Fibroblast of villous mesenchyme (primary cell): ENCODE data around the gene TMEM39B. TPM values are rescaled to one million over a fixed set of nuclear protein-coding genes. Genes with fewer than 3 reads are reported as not detected.

Experiments used
- DNase-seq: peaks from one replicate; pipeline ENCODE4 v3.0.0-alpha.2; 2010; ENCODE audit warnings: low read depth
- H3K4me3 ChIP-seq: 2 replicates; pipeline ENCODE4 v1.5.1; 2011; ENCODE audit warnings: low read depth, mild to moderate bottlenecking, low read length
- CTCF ChIP-seq: IDR thresholded peaks from 2 replicates; pipeline ENCODE4 v1.5.1; 2012; ENCODE audit warnings: low read depth, mild to moderate bottlenecking, low read length; ENCODE audit not compliant: insufficient read depth
- total RNA-seq: library from RNA; depleted of rRNA; stranded (reverse); fragments of >200 nt; gene quantifications from 2 replicates; pipeline ENCODE4 v1.2.3, GENCODE V29; 2012

Gene TMEM39B
- total RNA-seq, 1 donor, result 5.6 TPM

DNA sequence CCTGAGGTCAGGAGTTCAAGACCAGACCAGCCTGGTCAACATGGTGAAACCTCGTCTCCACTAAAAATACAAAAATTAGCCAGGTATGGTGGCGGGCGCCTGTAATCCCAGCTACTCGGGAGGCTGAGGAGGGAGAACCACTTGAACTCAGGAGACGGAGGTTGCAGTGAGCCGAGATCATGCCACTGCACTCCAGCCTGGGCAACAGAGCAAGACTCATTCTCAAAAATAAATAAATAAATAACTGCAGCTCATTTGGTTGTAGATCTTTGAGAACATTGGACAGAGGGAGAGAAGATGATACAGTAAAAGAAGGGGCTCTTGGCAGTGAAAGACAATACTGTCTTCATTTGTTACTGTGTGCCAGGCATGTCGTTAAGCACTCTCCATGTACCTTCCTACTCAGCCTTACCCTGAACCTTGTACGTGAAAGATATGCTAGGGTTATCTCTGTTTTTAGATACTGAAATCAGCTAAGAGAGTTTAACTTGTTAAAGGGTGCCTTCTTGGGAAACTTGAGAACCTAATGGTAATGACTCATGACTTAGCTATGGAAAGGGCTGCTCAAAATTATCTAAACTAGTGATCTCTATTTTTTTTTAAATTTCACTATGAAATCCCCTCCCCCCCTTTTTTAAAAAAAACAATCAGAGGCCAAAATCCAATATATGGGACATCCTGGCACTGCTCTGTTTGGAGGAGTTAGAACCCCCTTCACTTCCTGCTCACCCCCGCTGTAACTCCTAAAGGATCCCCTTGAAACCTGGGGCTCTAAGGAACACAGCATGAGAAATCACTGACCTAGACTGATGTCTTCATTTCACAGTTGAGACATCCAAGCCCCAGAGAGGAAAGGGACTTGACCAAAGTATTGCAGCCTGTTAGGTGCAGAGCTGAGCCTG, 28.3 kb downstream of the TMEM39B start:
- no peak overlapping the region for H3K4me3 ChIP-seq
- peak; percentile 78 for DNase-seq
- TF ChIP-seq CTCF, result no peak

GRCh38 chr1:32104127-32104526, 31.4 kb downstream of the TMEM39B start:
- no peak for DNase-seq
- no peak for TF ChIP-seq CTCF
- H3K4me3 ChIP-seq, result no peak overlapping the region

DNA sequence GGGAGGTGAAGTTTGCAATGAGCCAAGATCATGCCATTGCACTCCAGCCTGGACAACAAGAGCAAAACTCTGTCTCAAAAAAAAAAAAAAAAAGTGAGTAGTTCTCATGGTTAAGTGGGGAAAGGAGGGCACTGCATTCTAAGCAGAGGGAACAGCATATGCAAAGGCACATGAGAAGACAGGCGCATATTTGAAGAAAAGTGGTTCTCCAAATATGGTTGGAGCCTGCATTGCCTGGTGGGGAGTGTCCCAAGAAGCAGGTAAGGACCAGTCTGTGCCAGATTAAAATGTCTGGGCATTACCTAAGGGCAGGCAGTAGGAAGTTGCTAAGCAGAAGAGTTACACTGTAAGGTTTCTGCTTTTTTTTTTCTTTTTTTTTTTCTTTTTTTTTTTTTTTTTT, 32.6 kb downstream of the TMEM39B start:
- TF ChIP-seq CTCF, result no peak
- H3K4me3 ChIP-seq, result no peak overlapping the region
- DNase-seq, result no peak

DNA sequence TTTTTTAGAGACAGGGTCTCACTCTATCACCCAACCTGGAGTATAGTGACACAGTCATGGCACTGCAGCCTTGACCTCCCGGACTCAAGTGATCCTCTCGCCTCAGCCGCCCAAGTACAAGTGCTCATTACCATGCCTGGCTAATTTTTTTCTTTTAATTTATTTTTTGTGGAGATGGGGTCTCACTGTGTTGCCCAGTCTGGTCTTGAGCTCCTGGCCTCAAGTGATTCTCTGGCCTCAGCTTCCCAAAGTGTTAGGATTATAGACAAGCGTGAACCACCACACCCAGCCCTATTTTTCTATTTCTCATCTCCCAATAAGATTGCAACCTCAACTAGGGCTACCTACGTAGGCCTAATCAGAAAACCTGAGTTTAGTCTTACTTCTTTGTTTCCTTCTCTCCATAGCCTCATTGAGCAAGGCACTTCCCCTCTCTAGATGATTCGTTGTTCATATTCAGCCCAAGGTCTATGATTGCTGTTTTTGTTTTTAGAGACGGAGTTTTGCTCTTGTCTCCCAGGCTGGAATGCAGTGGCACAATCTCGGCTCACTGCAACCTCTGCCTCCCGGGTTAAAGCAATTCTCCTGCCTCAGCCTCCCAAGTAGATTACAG, 34.0 kb downstream of the TMEM39B start:
- no peak overlapping the region for H3K4me3 ChIP-seq
- DNase-seq, result no peak
- TF ChIP-seq CTCF, result no peak

- TF ChIP-seq CTCF, result no peak
These were observed 35.3 kb downstream of the TMEM39B start, which contains the start of gene KPNA6 for GRCh38 chr1:32107742-32108661. Gene KPNA6 (plus strand): TSS chr1:32108056. CDS start chr1:32108131, 75 bp downstream.

GRCh38 chr1:32111040-32111623, 38.4 kb downstream of the TMEM39B start:
- peak; percentile 37 for DNase-seq
- H3K4me3 ChIP-seq, result no peak overlapping the region
- TF ChIP-seq CTCF, result no peak

More at GRCh38 chr1:32107742-32108661, 35.3 kb downstream of the TMEM39B start, which contains the start of gene KPNA6:
- peak; percentile 98 for DNase-seq
- H3K4me3 ChIP-seq, result peak within 1 kb of the TSS; percentile 94
